ENCODE measurements around the gene REEP5.

- TF ChIP-seq CTCF (IDR thresholded peaks at IDR 0.05) (no peak), POLR2A (IDR thresholded peaks at IDR 0.05) (no peak)
Observed at GRCh38 chr5:112957036-112957808, 35.2 kb upstream of the REEP5 start.

Measured in esophagus squamous epithelium (tissue), 4 donors.